Colonic mucosa (tissue), 4 donors: ENCODE results near the gene GDPD5. TPM values are rescaled to one million over a fixed set of nuclear protein-coding genes. Genes with fewer than 3 reads are reported as not detected.

Source experiments
- DNase-seq: peaks from one replicate; pipeline ENCODE4 v3.0.0-alpha.2; 2020
- H3K27ac ChIP-seq: fragments of 200-600 bp; one replicate; pipeline ENCODE4 v1.8.0; 2021
- H3K27me3 ChIP-seq: fragments of 200-600 bp; one replicate; pipeline ENCODE4 v1.8.0; 2021
- H3K36me3 ChIP-seq: fragments of 200-600 bp; one replicate; pipeline ENCODE4 v1.8.0; 2021
- H3K4me1 ChIP-seq: fragments of 200-600 bp; one replicate; pipeline ENCODE4 v1.8.0; 2021; ENCODE audit warnings: mild to moderate bottlenecking
- H3K4me3 ChIP-seq: fragments of 200-600 bp; one replicate; pipeline ENCODE4 v1.8.0; 2021
- H3K9ac ChIP-seq, 2 donors: one replicate each; pipeline ENCODE4 v1.7.0; 2013; ENCODE audit warnings: control low read depth in 2 of 2, low read depth in 2 of 2, low read length in 2 of 2
- H3K9me3 ChIP-seq: fragments of 200-600 bp; one replicate; pipeline ENCODE4 v1.8.0; 2021
- intact Hi-C: fragments of 100-400 bp; cut with DNase I; formaldehyde crosslinking; loops from one replicate; pipeline ENCODE4 v1.14.1; 2022
- total RNA-seq, 2 donors: library from RNA; stranded (reverse); fragmentation: NEBNext Ultra II Directional in 1 of 2; extraction: Animal tissue kit (Norgen Biotek cat#: 25700) in 1 of 2; gene quantifications; one replicate each; pipeline ENCODE4 v1.2.1, GENCODE V29; 2021
- TF ChIP-seq, protein P1 (sequence below): fragments of 200-600 bp; IDR thresholded peaks from one replicate; pipeline ENCODE4 v1.8.0; 2022; ENCODE audit warnings: antibody characterized with exemption, mild to moderate bottlenecking
- donor health status: healthy.
- donor health status: DM: no; HTN: no; CAD: no.
- donor health status: DM: no; HTN: no; CAD: no.

GDPD5 gene
- total RNA-seq, 2 donors from 2014 or later: 2.6 to 4.1 TPM

DNA sequence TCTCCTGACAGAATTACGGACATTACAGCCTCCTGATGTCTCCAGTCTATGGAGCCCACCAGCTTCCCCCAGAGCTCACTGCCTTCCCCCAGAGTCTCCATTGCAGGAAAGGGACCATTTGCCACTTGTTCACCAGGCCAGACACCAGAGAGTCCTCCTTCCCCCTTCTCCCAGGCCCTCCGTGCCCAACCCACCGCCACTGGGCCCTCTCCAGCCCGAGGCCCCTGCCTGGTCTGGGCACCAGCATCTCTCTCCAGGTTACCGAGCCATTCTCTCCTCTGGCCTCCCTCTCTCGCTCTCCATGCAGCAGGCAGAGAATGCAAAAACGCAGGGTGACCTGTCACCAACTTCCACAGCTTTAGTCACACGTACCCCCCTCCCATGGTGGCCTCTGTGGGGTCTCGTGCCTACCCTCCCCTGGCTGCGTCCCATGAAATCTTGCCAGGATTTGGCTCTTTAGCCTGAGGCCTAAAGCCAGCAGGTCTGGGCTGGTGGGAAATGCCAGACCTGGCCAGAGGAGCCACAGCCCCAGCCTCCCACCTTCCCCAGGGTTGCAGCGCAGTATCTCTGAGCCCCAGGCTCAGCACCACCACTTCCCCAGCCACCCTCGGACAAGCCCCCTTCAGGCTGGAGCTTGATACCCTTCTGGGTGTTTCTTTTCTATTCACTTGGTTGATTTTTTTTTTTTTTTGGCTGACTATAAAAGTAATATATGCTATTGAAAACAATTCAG, 29.5 kb upstream of the GDPD5 start:
- intact Hi-C loops: no loop called here
- Histone ChIP-seq H3K9me3 (no peaks in the 10 kb centered on the region), H3K27me3 (no peaks in the 10 kb centered on the region), H3K4me3 (no peak overlapping the region), H3K36me3 (no peaks in the 10 kb centered on the region), H3K27ac (peak overlapping the region; percentile 77), H3K4me1 (no peaks in the 10 kb centered on the region), H3K9ac (no peak overlapping the region)
- TF ChIP-seq, protein P1, sequence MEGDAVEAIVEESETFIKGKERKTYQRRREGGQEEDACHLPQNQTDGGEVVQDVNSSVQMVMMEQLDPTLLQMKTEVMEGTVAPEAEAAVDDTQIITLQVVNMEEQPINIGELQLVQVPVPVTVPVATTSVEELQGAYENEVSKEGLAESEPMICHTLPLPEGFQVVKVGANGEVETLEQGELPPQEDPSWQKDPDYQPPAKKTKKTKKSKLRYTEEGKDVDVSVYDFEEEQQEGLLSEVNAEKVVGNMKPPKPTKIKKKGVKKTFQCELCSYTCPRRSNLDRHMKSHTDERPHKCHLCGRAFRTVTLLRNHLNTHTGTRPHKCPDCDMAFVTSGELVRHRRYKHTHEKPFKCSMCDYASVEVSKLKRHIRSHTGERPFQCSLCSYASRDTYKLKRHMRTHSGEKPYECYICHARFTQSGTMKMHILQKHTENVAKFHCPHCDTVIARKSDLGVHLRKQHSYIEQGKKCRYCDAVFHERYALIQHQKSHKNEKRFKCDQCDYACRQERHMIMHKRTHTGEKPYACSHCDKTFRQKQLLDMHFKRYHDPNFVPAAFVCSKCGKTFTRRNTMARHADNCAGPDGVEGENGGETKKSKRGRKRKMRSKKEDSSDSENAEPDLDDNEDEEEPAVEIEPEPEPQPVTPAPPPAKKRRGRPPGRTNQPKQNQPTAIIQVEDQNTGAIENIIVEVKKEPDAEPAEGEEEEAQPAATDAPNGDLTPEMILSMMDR: no peak
- DNase-seq: no peak

DNA sequence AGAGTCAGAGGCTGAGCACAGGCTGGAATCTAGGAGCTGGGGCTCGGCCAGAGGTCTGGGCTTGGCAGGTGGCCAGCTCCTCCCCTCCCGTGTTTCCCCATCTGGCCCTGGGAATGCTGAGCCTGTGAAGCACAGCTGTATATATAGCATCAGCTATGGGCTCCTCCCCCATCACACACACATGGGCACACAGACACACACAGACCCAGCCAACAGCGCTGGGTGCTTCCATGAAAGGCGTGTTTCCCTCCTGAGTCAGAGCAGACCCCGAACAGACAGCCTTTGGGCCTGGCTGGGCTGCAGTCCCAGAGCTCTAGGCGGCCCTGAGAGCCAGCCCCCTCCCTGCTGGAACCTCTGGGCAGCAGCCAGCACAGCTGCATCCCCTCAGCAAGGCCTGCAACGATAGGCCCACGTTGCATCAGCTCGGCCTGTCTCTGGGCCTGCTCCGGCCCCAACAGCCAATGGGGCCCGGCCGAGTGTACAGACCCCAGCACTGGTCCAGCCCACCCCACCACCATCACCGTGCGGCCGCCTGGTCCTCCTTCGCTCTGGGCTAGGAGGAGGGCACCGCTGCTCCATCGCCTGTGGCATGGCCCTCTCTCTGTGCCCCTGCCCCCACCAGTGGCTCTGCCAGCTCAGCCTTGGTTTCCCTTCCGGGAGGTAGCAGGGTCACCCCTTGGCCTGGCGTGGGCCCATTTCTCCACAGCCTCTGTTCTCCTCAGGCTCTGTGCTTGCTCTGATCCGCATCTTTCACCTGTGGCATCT, 28.7 kb upstream of the GDPD5 start:
- Histone ChIP-seq H3K36me3 (no peaks in the 10 kb centered on the region), H3K4me3 (no peak overlapping the region), H3K27me3 (no peaks in the 10 kb centered on the region), H3K9ac (no peak overlapping the region), H3K9me3 (no peaks in the 10 kb centered on the region), H3K27ac (peak overlapping the region; percentile 77), H3K4me1 (no peaks in the 10 kb centered on the region)
- intact Hi-C loops: no loop called here
- TF ChIP-seq, protein P1: no peak
- DNase-seq: peak; percentile 72

DNA sequence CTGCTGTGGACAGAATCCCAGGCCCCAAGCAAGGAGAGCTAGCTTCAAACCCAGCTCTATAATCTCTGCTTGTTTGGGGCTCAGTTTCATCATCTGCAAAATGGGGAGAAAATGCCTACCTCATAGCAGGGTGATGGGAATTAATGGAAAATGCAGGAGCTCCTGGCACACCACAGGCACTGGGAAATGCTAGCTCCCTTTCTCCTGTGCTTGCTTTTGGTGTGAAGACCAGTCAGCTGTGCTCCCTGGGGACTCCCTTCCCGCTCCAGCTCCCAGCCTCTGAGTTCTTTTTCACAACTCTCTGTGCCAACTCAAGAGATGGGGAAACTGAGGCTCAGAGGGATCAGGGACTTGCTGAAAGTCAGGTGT, 28.1 kb upstream of the GDPD5 start:
- intact Hi-C loops: no loop called here
- no peaks in the 10 kb centered on the region for H3K9me3 ChIP-seq
- H3K9ac ChIP-seq: no peak overlapping the region

DNA sequence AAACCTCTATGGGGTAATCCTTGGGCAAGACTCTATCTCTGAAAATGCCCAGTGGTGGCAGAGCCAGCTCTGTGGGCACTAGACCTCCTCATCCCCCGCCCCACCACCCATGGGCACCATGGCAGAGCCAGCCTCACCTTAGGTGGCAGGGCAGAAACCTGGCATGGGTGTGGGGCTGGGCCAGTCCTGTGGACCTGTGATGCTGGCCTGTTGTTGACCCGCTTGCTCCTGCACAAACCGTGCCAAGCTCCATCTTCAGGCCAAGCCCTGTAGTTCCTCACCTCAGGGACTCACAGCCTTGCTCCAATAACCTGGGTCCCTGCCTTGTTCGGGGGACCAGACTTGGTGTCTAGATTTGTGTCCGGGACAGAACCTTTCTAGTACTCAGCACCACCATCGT, 27.4 kb upstream of the GDPD5 start:
- H3K27me3 ChIP-seq: no peaks in the 10 kb centered on the region
- no peaks in the 10 kb centered on the region for H3K36me3 ChIP-seq
- no peak overlapping the region for H3K9ac ChIP-seq
- intact Hi-C loops: no loop called here
- H3K4me1 ChIP-seq: no peaks in the 10 kb centered on the region
- H3K4me3 ChIP-seq: no peak overlapping the region
- no peak for DNase-seq
- H3K9me3 ChIP-seq: no peaks in the 10 kb centered on the region
- no peak overlapping the region for H3K27ac ChIP-seq
- TF ChIP-seq, protein P1: no peak

More for the DNA sequence above, 28.1 kb upstream of the GDPD5 start:
- Histone ChIP-seq H3K4me1 (no peaks in the 10 kb centered on the region), H3K27me3 (no peaks in the 10 kb centered on the region), H3K4me3 (no peak overlapping the region), H3K36me3 (no peaks in the 10 kb centered on the region), H3K27ac (peak overlapping the region; percentile 77)
- TF ChIP-seq, protein P1: no peak
- no peak for DNase-seq

DNA sequence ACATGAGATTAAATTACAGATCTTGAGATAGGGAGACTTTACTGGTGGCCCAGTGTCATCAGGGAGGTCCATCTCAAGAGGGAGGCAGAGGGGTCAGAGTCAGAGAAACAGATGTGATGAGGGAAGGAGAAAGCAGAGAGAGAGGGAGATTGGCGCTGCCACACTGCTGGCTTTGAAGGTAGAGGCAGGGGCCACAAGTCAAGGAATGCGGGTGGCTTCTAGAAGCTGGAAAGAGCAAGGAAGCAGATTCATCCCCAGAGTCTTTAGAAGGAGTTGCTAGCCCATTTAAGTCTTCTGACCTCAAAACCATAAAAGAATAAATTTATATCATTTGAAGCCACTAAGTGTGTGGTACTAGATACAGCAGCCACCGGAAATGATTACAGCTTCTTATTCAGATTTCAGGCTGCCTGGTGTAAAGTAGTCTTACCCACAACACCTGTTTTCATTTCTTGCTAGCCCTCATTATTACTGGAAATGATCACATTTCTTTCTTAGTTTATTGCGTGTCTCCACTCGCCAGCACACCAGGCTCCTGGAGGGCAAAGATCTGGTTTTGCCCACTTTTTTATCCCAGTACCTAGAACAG, 23.7 kb upstream of the GDPD5 start:
- Histone ChIP-seq H3K9me3 (no peaks in the 10 kb centered on the region), H3K9ac (no peak overlapping the region), H3K27me3 (no peaks in the 10 kb centered on the region), H3K36me3 (no peaks in the 10 kb centered on the region), H3K27ac (no peak overlapping the region), H3K4me3 (no peak overlapping the region), H3K4me1 (no peaks in the 10 kb centered on the region)
- no peak for DNase-seq
- TF ChIP-seq, protein P1: no peak
- intact Hi-C loops: loop anchor here (5.0 kb wide), 2 partner anchors 33 to 318 kb away; no protein-coding TSS in a partner anchor
